Left lung (tissue), 10 donors: ENCODE results near the gene HOXB4. TPM values are rescaled to one million over a fixed set of nuclear protein-coding genes. Genes with fewer than 3 reads are reported as not detected.

Source experiments
- ATAC-seq: fragments of 200-7000 bp; cut with Tn5 transposase; one replicate; pipeline ENCODE4 v1.9.1; 2020; ENCODE audit warnings: moderate library complexity
- DNase-seq, 4 donors: peaks; one replicate each; pipeline ENCODE4 v3.0.0-alpha.2; 2013 to 2020
- H3K27ac ChIP-seq, 2 donors: fragments of 200-600 bp; sonication (generic) in 1 of 2; one replicate each; pipeline versions ENCODE4 v1.5.0 to v1.8.0; 2020 to 2021
- H3K27me3 ChIP-seq, 2 donors: fragments of 200-600 bp; sonication (generic) in 1 of 2; one replicate each; pipeline versions ENCODE4 v1.5.0 to v1.8.0; 2020 to 2021
- H3K36me3 ChIP-seq, 2 donors: fragments of 200-600 bp; sonication (generic) in 1 of 2; one replicate each; pipeline versions ENCODE4 v1.5.0 to v1.8.0; 2020 to 2021
- H3K4me1 ChIP-seq, 2 donors: fragments of 200-600 bp; one replicate each; pipeline ENCODE4 v1.8.0; 2021
- H3K4me3 ChIP-seq, 2 donors: fragments of 200-600 bp; sonication (generic) in 1 of 2; one replicate each; pipeline versions ENCODE4 v1.5.0 to v1.8.0; 2020 to 2021; ENCODE audit warnings: mild to moderate bottlenecking in 1 of 2
- H3K9me3 ChIP-seq, 2 donors: fragments of 200-600 bp; sonication (generic) in 1 of 2; one replicate each; pipeline versions ENCODE4 v1.5.0 to v1.8.0; 2020 to 2021
- CTCF ChIP-seq, 2 donors: fragments of 200-600 bp; sonication (generic) in 1 of 2; IDR thresholded peaks; one replicate each; pipeline versions ENCODE4 v1.5.0 to v1.8.0; 2021; ENCODE audit warnings: antibody characterized with exemption in 2 of 2
- intact Hi-C, 2 donors: fragments of 100-400 bp; cut with DNase I; formaldehyde crosslinking; loops; one replicate each; pipeline versions ENCODE4 v1.11.2 to v1.14.2; 2022
- polyA plus RNA-seq, 6 donors: library from polyadenylated mRNA; unstranded; fragments of 120-200 nt; gene quantifications; one replicate each; pipeline ENCODE4 v1.2.1, GENCODE V29; 2013; ENCODE audit not compliant: insufficient read length in 6 of 6
- total RNA-seq, 2 donors: library from RNA; stranded (reverse); fragmentation: NEBNext Ultra II Directional; extraction: Animal tissue kit (Norgen Biotek cat#: 25700); gene quantifications; one replicate each; pipeline ENCODE4 v1.2.1, GENCODE V29; 2021
- donor health status: DM: no; HTN: yes; CAD: no.
- donor health status: DM: no; HTN: no; CAD: no.

HOXB4 gene
- total and polyA plus RNA-seq, 8 donors, result 4.5 to 19.0 (median 12.8) TPM

DNA sequence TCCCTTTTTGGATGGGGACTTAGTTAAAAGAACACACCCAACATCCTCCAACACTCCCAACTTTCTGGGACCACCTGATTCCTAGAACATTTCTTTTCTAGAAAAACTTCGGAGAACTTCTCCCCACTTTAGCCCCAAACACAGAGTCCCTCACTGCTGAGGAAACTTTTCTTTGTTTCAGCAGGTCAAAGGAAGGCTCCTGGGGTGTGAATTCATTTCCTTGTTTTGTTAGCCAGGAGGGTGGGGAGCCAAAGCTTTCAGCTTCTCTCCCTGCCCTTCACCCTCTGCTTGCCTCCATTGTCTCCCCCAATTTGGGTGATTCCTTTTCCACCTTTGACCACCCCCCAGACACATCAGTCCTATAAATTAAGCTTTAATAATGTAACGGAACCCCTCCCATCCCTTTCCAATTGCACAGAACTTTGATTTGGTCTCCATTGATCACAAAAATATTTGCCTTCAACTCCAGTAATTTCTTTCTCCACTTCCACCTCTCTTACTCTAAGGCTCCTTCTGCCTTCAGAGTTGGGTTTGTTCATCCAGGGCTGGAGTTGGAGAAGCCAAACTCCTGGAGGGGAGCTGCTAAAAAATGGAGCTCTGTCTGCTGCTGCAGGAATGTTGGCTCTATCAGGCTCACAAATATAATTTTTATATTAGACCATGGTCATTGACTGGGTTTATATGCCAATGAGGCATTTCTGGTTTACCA, 10.3 kb downstream of the HOXB4 start:
- peak overlapping the region; percentile 3 to 95 for H3K27ac ChIP-seq
- DNase-seq (no peak), ATAC-seq (no peak)
- no peak overlapping the region for H3K4me3 ChIP-seq
- no peak for TF ChIP-seq CTCF (IDR thresholded peaks at IDR 0.05)
- H3K36me3 ChIP-seq, result no peaks in the 10 kb centered on the region
- peaks cover 3 to 19% of the 10 kb centered on the region in 2 donors for H3K4me1 ChIP-seq
- intact Hi-C loops, result no loop called here
- no peaks in the 10 kb centered on the region for H3K9me3 ChIP-seq
- peaks cover 48 to 100% of the 10 kb centered on the region in 2 donors for H3K27me3 ChIP-seq

DNA sequence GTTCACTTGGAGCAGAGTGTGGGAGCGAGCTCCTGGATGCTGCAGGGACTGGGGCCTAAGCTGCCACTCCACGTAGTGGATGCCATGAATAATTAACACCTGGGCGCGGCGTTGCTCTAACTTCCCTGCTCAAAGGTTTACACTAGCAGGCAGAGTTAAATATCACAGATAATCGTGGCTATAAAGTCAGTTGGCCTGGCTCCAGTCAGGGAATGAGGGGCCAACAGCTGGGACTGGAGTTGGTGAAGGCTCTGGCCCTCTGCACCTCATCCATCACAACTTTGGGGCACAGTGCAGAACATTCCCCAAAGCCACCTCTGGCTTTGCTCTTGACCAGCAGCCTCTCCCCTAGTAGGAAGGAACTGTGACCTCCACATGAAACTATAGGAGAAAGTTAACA, 10.9 kb downstream of the HOXB4 start:
- Histone ChIP-seq H3K27me3 (peaks cover 43 to 100% of the 10 kb centered on the region in 2 donors), H3K9me3 (no peaks in the 10 kb centered on the region), H3K27ac (peak overlapping the region in 1 of 2 donors; percentile 95), H3K4me1 (peaks cover 3 to 19% of the 10 kb centered on the region in 2 donors), H3K36me3 (no peaks in the 10 kb centered on the region), H3K4me3 (no peak overlapping the region)
- no peak for TF ChIP-seq CTCF (IDR thresholded peaks at IDR 0.05)
- ATAC-seq (no peak), DNase-seq (no peak)
- intact Hi-C loops, result no loop called here

- no peak overlapping the region for H3K4me3 ChIP-seq
- H3K36me3 ChIP-seq, result no peaks in the 10 kb centered on the region
- ATAC-seq (no peak), DNase-seq (no peak)
- H3K27ac ChIP-seq, result no peak overlapping the region
- H3K27me3 ChIP-seq, result peaks cover 43 to 100% of the 10 kb centered on the region in 2 donors
- intact Hi-C loops, result no loop called here
- H3K9me3 ChIP-seq, result no peaks in the 10 kb centered on the region
- no peak for TF ChIP-seq CTCF (IDR thresholded peaks at IDR 0.05)
- H3K4me1 ChIP-seq, result peaks cover 3 to 19% of the 10 kb centered on the region in 2 donors
These were observed 11.4 kb downstream of the HOXB4 start for GRCh38 chr17:48566717-48567116.

DNA sequence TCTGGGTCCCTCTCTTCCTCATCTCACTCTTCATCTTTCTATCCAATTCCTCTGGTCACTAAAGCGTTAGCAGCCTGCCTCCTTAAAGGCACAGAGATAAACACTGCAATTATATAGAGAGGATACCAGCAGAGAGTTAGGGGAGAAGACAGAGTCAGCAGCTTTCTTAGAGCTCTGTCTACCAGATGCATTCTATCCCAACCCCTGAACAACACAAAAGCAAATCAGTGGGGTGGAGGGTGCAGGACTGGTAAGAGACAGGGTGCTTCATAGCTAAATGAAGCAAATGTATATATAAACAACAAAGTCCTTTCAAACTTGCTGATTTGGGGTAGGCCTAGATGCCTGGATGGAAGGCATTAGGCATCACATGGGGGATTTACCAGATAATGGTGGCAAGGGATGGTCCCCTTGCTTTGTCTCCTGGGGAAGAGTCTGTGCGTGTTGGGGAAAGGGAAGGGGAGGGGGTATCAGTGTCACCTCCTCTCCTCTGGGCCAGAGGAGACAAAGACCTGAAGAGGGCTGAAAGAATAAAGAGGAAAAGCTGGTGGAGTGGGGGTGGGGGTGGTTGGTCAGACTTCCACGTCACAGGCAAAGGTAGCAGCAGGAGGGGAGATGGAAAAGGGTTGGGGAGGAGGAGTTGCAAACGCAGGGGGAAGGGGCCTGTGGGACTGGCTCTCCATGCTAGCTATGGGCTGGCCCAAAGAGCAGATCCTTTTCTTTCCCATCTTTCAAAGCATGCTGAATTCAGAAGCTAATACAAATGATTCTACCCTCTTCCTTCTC, 12.0 kb downstream of the HOXB4 start:
- TF ChIP-seq CTCF (IDR thresholded peaks at IDR 0.05), result no peak
- Histone ChIP-seq H3K9me3 (no peaks in the 10 kb centered on the region), H3K27me3 (peaks cover 43 to 94% of the 10 kb centered on the region in 2 donors), H3K4me1 (peaks cover 3 to 19% of the 10 kb centered on the region in 2 donors), H3K4me3 (no peak overlapping the region), H3K27ac (no peak overlapping the region), H3K36me3 (no peaks in the 10 kb centered on the region)
- no peak for DNase-seq
- intact Hi-C loops, result no loop called here
- ATAC-seq, result no peak

GRCh38 chr17:48565022-48565554, 13.1 kb downstream of the HOXB4 start:
- H3K9me3 ChIP-seq, result no peaks in the 10 kb centered on the region
- ATAC-seq, result no peak
- no peak for TF ChIP-seq CTCF (IDR thresholded peaks at IDR 0.05)
- no peaks in the 10 kb centered on the region for H3K36me3 ChIP-seq
- intact Hi-C loops, result no loop called here
- H3K4me3 ChIP-seq, result no peak overlapping the region
- peak overlapping the region in 1 of 2 donors; percentile 67 for H3K27ac ChIP-seq
- DNase-seq, result no peak
- peaks cover 3 to 19% of the 10 kb centered on the region in 2 donors for H3K4me1 ChIP-seq
- peaks cover 35 to 90% of the 10 kb centered on the region in 2 donors for H3K27me3 ChIP-seq
